Progenitor cell of endocrine pancreas (in vitro differentiated cells): ENCODE results near the gene BCAR1. TPM values are rescaled to one million over a fixed set of nuclear protein-coding genes. Genes with fewer than 3 reads are reported as not detected.

ENCODE experiments used
- DNase-seq: peaks from one replicate; pipeline ENCODE4 v3.0.0; 2021; ENCODE audit warnings: low spot score; ENCODE audit not compliant: unreplicated experiment
- H3K27ac Mint-ChIP-seq: 2 replicates; pipeline ENCODE4 v1.8.0; 2021; ENCODE audit warnings: mild to moderate bottlenecking, moderate library complexity, mixed read lengths
- H3K27me3 Mint-ChIP-seq: 2 replicates; pipeline ENCODE4 v1.8.0; 2021; ENCODE audit warnings: mixed read lengths
- H3K36me3 Mint-ChIP-seq: 2 replicates; pipeline ENCODE4 v1.8.0; 2022; ENCODE audit warnings: mixed read lengths; ENCODE audit not compliant: insufficient read depth
- H3K4me1 Mint-ChIP-seq: 2 replicates; pipeline ENCODE4 v1.8.0; 2021; ENCODE audit warnings: low read depth, mixed read lengths
- H3K4me3 Mint-ChIP-seq: 2 replicates; pipeline ENCODE4 v1.8.0; 2021; ENCODE audit warnings: low read depth, mild to moderate bottlenecking, moderate library complexity, mixed read lengths
- H3K9me3 Mint-ChIP-seq: 2 replicates; pipeline ENCODE4 v1.8.0; 2021; ENCODE audit warnings: low read depth, mixed read lengths
- total RNA-seq: library from RNA; stranded (reverse); gene quantifications from 2 replicates; pipeline ENCODE4 v1.2.1, GENCODE V29; 2021
- TF ChIP-seq, protein P1 (sequence below): fragments of 200-600 bp; sonication (generic); IDR thresholded peaks from one replicate; pipeline ENCODE4 v1.5.0; 2021; ENCODE audit warnings: antibody characterized with exemption, mild to moderate bottlenecking; ENCODE audit not compliant: unreplicated experiment

The BCAR1 gene
- total RNA-seq, 1 donor from 2014 or later: 75.1 TPM

DNA sequence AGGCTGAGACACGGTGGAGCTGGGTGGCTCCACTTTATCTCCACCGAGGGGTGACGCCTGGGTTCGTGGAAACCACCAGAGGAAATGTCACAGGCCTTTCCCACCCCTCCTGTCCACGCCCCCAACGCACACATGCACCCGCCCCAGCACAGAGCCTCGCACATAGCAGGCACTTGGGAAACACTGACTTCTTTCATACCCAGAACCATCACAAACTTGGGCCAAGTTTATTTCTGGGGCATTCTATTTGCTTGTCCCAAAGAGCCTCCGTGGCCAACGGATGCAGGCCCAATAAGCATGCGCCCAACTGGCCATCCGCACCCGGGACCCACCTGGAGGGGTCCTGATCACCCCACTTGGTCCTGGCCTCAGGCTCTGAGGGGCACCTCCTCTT, 3.3 kb downstream of the BCAR1 start:
- Mint-ChIP-seq H3K4me3 (no peak overlapping the region), H3K9me3 (no peaks in the 10 kb centered on the region), H3K4me1 (peaks cover 40% of the 10 kb centered on the region), H3K36me3 (no peaks in the 10 kb centered on the region), H3K27ac (peak overlapping the region; percentile 61), H3K27me3 (no peaks in the 10 kb centered on the region)
- no peak for DNase-seq
- TF ChIP-seq, protein P1, sequence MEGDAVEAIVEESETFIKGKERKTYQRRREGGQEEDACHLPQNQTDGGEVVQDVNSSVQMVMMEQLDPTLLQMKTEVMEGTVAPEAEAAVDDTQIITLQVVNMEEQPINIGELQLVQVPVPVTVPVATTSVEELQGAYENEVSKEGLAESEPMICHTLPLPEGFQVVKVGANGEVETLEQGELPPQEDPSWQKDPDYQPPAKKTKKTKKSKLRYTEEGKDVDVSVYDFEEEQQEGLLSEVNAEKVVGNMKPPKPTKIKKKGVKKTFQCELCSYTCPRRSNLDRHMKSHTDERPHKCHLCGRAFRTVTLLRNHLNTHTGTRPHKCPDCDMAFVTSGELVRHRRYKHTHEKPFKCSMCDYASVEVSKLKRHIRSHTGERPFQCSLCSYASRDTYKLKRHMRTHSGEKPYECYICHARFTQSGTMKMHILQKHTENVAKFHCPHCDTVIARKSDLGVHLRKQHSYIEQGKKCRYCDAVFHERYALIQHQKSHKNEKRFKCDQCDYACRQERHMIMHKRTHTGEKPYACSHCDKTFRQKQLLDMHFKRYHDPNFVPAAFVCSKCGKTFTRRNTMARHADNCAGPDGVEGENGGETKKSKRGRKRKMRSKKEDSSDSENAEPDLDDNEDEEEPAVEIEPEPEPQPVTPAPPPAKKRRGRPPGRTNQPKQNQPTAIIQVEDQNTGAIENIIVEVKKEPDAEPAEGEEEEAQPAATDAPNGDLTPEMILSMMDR: no peak

DNA sequence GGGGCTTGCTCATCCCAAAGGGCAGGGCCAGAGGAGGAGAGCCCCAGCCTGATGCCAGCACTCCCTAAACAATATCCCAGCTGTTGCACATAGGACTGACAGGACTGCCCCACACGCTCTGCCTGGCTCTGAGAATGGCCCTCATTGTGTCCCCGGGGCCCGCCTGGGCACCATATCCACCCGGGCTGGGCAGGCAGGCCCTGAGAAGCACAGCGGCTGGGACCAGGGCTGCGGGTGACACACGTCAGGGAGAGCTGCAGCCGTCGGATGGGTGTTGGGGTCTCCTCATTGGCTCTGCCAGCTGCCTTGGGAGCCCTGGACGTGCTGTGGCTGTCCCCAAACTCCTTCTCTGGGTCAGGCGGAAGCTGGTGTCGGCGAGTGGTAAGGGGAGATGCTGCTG, 4.2 kb downstream of the BCAR1 start:
- Mint-ChIP-seq H3K4me3 (no peak overlapping the region), H3K4me1 (peaks cover 38% of the 10 kb centered on the region), H3K27me3 (no peaks in the 10 kb centered on the region), H3K27ac (peak overlapping the region; percentile 89), H3K36me3 (no peaks in the 10 kb centered on the region), H3K9me3 (no peaks in the 10 kb centered on the region)
- TF ChIP-seq, protein P1: no peak
- DNase-seq: no peak

DNA sequence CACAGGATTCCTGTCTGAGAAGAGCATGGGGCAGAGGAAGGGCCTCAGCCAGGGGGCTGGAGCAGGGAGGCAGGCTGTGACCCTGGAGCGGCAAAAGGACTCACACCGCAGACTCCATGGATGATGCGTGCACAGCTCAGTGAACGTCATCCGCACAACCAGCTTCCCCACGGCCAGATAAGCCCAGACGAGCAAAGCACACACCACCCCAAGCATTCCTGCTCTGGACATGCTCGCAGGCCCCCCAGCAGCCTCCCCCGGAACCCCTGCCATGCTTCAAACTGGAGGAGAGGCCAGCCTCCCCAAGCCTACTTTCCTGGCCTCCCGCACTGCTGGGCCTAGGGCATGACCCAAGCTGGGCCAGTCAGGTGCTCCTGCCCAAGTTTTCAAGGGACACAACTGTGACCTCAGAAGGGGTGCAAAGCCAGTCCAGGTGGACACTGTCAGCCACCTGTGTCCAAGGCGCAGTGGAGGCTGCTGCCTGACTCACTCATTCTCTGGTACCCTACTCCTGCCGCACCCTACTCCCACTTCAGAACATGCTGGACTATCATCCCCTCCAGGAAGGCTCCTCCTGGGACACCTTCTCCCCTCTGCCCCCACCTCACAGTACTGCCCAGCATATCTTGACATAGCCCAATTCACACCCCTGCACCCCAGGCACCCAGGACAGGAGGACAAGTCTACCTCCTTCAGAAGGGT, 4.8 kb downstream of the BCAR1 start:
- peak overlapping the region; percentile 89 for H3K27ac Mint-ChIP-seq
- peak overlapping the region; percentile 26 for H3K4me3 Mint-ChIP-seq
- no peak for DNase-seq
- TF ChIP-seq, protein P1: no peak
- peaks cover 33% of the 10 kb centered on the region for H3K4me1 Mint-ChIP-seq
- peaks cover 2% of the 10 kb centered on the region for H3K36me3 Mint-ChIP-seq
- no peaks in the 10 kb centered on the region for H3K9me3 Mint-ChIP-seq
- no peaks in the 10 kb centered on the region for H3K27me3 Mint-ChIP-seq

DNA sequence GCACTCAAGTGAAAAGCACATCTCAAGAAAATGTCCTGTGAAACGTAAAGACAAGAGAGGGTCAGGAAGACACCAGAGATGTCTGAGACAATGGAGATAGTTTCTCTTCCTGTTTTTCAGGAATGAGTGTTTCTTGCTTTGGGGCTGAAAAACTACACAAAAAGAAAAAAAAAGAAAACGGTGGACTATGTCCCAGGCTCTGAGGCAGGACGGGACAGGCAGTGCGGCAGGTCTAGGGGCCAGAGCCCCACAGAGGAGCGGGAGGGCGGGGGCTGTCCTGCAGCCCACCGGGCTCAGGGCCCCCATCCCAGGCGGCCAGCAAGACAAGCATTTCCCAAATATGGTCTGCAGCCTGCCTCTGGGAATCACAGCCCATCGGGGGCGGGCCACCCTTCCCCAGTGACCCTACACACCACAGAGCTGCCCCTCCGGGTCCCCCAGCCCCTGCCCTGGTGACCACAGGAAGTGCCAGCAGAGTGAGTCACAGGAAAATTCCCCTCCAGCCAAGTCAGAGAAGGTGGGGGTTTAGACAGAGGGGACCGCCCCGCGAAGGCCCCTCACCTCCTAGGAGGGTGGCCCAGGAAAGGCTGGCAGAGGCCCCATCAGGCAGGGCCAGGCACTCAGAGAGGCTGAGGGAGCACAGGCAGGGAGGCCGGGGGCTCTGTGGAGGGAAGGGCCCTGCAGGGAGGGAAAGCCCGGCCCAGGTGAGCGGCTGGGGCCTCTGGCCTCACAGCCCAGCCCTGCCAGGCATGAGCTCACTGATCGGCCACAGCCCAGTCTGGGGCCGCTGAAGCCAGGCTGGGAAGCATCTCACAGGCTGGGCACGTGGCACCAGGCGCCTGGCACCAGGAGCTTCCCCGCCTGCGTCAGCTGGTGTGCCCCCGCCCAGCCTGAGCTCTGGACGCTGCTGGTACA, 6.3 kb downstream of the BCAR1 start:
- H3K9me3 Mint-ChIP-seq: no peaks in the 10 kb centered on the region
- peaks cover 5% of the 10 kb centered on the region for H3K36me3 Mint-ChIP-seq
- H3K4me3 Mint-ChIP-seq: no peak overlapping the region
- H3K27me3 Mint-ChIP-seq: no peaks in the 10 kb centered on the region
- TF ChIP-seq, protein P1: no peak
- DNase-seq: no peak
- H3K27ac Mint-ChIP-seq: peak overlapping the region; percentile 82
- H3K4me1 Mint-ChIP-seq: peaks cover 30% of the 10 kb centered on the region

DNA sequence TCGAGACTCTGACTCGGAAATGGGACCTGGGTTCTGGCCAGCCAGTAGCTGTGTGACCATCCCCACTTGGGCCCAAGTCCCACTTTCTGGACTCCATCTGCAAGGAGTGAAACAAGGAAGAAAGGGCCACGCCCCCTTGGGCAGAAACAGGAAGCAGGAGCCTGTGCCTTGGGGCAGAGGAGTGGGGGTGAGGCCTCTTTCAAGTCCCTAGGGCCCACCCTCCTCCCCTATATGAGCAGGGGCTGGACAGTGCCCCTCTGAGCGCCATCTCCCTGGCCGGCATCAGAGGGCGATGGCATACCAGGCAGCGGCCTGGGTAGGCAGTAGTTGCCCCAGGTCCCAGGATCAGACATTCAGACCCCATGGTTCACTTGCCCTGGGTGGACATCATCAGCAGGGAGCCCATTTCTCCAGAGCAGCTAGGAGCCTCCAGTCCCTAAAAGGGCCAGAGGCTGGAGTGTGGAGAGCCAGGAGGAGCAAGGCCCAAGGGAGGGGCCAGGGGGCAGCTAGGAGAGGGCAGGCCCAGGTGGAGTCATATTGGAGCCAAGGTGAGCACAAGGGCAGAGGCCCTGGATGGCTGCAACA, 7.1 kb downstream of the BCAR1 start:
- Mint-ChIP-seq H3K36me3 (peaks cover 5% of the 10 kb centered on the region), H3K9me3 (no peaks in the 10 kb centered on the region), H3K4me3 (no peak overlapping the region), H3K27me3 (no peaks in the 10 kb centered on the region), H3K4me1 (peaks cover 28% of the 10 kb centered on the region), H3K27ac (peak overlapping the region; percentile 82)
- no peak for DNase-seq
- TF ChIP-seq, protein P1: no peak
